H1 (cell line): Measurements from ENCODE around the gene SYF2.

Experiments used
- ATF3 ChIP-seq: IDR thresholded peaks from 2 replicates; pipeline ENCODE4 v1.6.1; 2011; ENCODE audit warnings: low read depth, mild to moderate bottlenecking, low read length; ENCODE audit not compliant: insufficient read depth
- CHD1 ChIP-seq: IDR thresholded peaks from 2 replicates; pipeline ENCODE4 v1.6.1; 2012; ENCODE audit warnings: low read depth, low read length, improper control_type of control experiment
- CREB1 ChIP-seq: IDR thresholded peaks from 2 replicates; pipeline ENCODE4 v1.6.1; 2012; ENCODE audit warnings: inconsistent platforms
- CTCF ChIP-seq, 3 experiments: IDR thresholded peaks; 1 replicate in 2 of 3; 2 replicates in 1 of 3; pipeline versions ENCODE4 v1.5.1 to v1.6.1; 2011; ENCODE audit warnings: low read length in 3 of 3, mild to moderate bottlenecking in 3 of 3, inconsistent platforms in 2 of 3, low read depth in 1 of 3, moderate library complexity in 1 of 3; ENCODE audit not compliant: insufficient read depth in 1 of 3; ENCODE audit errors: control extremely low read depth in 1 of 3
- GTF2F1 ChIP-seq: IDR thresholded peaks from 2 replicates; pipeline ENCODE4 v1.6.1; 2012; ENCODE audit warnings: low read depth, low read length, improper control_type of control experiment, borderline replicate concordance
- HDAC6 ChIP-seq: IDR thresholded peaks from one replicate; pipeline ENCODE4 v1.7.1; 2012; ENCODE audit warnings: low read depth, mild to moderate bottlenecking, inconsistent platforms, low read length, moderate library complexity
- MAX ChIP-seq: IDR thresholded peaks from 2 replicates; pipeline ENCODE4 v1.6.1; 2012; ENCODE audit warnings: inconsistent platforms
- POLR2A ChIP-seq, 2 experiments: IDR thresholded peaks; 1 replicate in 1 of 2; 2 replicates in 1 of 2; pipeline ENCODE4 v1.6.1; 2011; ENCODE audit warnings: low read depth in 2 of 2, low read length in 2 of 2, mild to moderate bottlenecking in 2 of 2; ENCODE audit errors: control extremely low read depth in 1 of 2
- POLR2AphosphoS5 ChIP-seq: IDR thresholded peaks from 2 replicates; pipeline ENCODE4 v1.6.1; 2011; ENCODE audit warnings: low read depth, low read length
- SIN3A ChIP-seq, 2 experiments: IDR thresholded peaks in 1 of 2; conservative IDR thresholded peaks in 1 of 2; 2 replicates each; pipeline ENCODE4 v1.6.1; 2011 to 2012; ENCODE audit warnings: low read length in 2 of 2, improper control_type of control experiment in 1 of 2, low read depth in 1 of 2, mild to moderate bottlenecking in 1 of 2
- SP4 ChIP-seq: IDR thresholded peaks from 2 replicates; pipeline ENCODE4 v1.6.1; 2012; ENCODE audit warnings: low read length, inconsistent platforms
- TEAD4 ChIP-seq: IDR thresholded peaks from 2 replicates; pipeline ENCODE4 v1.6.1; 2012; ENCODE audit warnings: low read depth, low read length, inconsistent platforms, mixed read lengths
- ZNF274 ChIP-seq: IDR thresholded peaks from 2 replicates; pipeline ENCODE4 v1.7.0; 2012; ENCODE audit warnings: low read length, borderline replicate concordance; ENCODE audit errors: extremely low read depth

- TF ChIP-seq POLR2A (IDR thresholded peaks at IDR 0.05; ENCODE audit: control extremely low read depth in 1 of 2, low read depth in 2 of 2, low read length in 2 of 2) (no peak), GTF2F1 (no peak), CTCF (IDR thresholded peaks at IDR 0.05; ENCODE audit: control extremely low read depth in 1 of 3, insufficient read depth in 1 of 3, low read depth in 1 of 3, low read length in 3 of 3) (peak; percentile 40 to 56 (median 42); a peak in 3 of 4 replicates), POLR2AphosphoS5 (no peak), ZNF274 (no peak), MAX (no peak), CHD1 (no peak), CREB1 (no peak), HDAC6 (no peak), SIN3A (conservative IDR thresholded peaks at IDR 0.05 in 1 of 2, IDR thresholded peaks at IDR 0.05 in 1 of 2; ENCODE audit: low read depth in 1 of 2, low read length in 2 of 2) (no peak), TEAD4 (no peak), ATF3 (no peak), SP4 (no peak)
Measured at GRCh38 chr1:25247829-25248754, 15.8 kb upstream of the SYF2 start.
